OCI-LY7 (cell line): ENCODE results near the gene CACNA1D.

Experiments used
- CTCF ChIP-seq: fragments of 200-600 bp; sonication (generic); conservative IDR thresholded peaks from 2 replicates; pipeline ENCODE4 v1.5.1; 2014; ENCODE audit warnings: mild to moderate bottlenecking, antibody characterized with exemption, low read length, moderate library complexity, mixed read lengths
- EZH2phosphoT487 ChIP-seq: fragments of 200-600 bp; sonication (generic); IDR thresholded peaks from 2 replicates; pipeline ENCODE4 v1.6.1; 2018; ENCODE audit warnings: low read depth, borderline replicate concordance, mild to moderate bottlenecking, mixed run types, antibody characterized with exemption, low read length, moderate library complexity, mixed read lengths

- no peak for TF ChIP-seq CTCF
- TF ChIP-seq EZH2phosphoT487 = no peak
These were observed 1.9 kb downstream of the CACNA1D start for GRCh38 chr3:53496392-53496670.
